GM10248 (cell line): ENCODE results near the gene PPP1R3C.

Source experiments
- CTCF ChIA-PET: fragments of 300-600 bp; sonication (Branson Sonifier 250); formaldehyde crosslinking; extraction: SDS; loops from one replicate; lab custom pipeline; 2021; ENCODE audit warnings: antibody characterized with exemption; lab: Yijun Ruan, JAX
- POLR2A ChIA-PET: fragments of 350-650 bp; sonication (Branson Sonifier 250); formaldehyde crosslinking; extraction: SDS; loops from one replicate; lab custom pipeline; 2020; ENCODE audit warnings: antibody characterized with exemption; lab: Yijun Ruan, JAX
- DNase-seq: peaks from one replicate; pipeline ENCODE4 v3.0.0; 2012; ENCODE audit errors: extremely low spot score
- CTCF ChIP-seq: IDR thresholded peaks from 2 replicates; pipeline ENCODE4 v1.5.1; 2012; ENCODE audit warnings: mild to moderate bottlenecking, low read depth; ENCODE audit errors: extremely low read depth, missing control alignments, control extremely low read depth

Gene PPP1R3C

GRCh38 chr10:91597197-91597881 is 35.5 kb downstream of the PPP1R3C start:
- no peak for TF ChIP-seq CTCF
- DNase-seq: no peak
- ChIA-PET CTCF (interaction anchor here (1.2 to 1.4 kb wide), 2 partner anchors 18 to 20 kb away, joined by 3 read pairs; no protein-coding TSS in a partner anchor), POLR2A (no interaction called here)

- CTCF ChIA-PET: interaction anchor here (1.2 to 1.4 kb wide), 2 partner anchors 18 to 20 kb away, joined by 3 read pairs; no protein-coding TSS in a partner anchor
- no peak for DNase-seq
- no peak for TF ChIP-seq CTCF
- POLR2A ChIA-PET: no interaction called here
These were observed 36.1 kb downstream of the PPP1R3C start for GRCh38 chr10:91596825-91597196.

- CTCF ChIA-PET: interaction anchor here (0.8 to 1.3 kb wide), 3 partner anchors 9 to 42 kb away, joined by 3 read pairs; no protein-coding TSS in a partner anchor
- no peak for TF ChIP-seq CTCF
- POLR2A ChIA-PET: no interaction called here
- no peak for DNase-seq
These were observed 39.0 kb downstream of the PPP1R3C start for GRCh38 chr10:91593834-91594233.

GRCh38 chr10:91593366-91593765 is 39.5 kb downstream of the PPP1R3C start:
- CTCF ChIA-PET: interaction anchor here (1.2 kb wide), 1 partner anchor 42 kb away, joined by 3 read pairs; no protein-coding TSS in a partner anchor
- DNase-seq: no peak
- TF ChIP-seq CTCF: no peak
- POLR2A ChIA-PET: no interaction called here

- no peak for TF ChIP-seq CTCF
- ChIA-PET POLR2A (no interaction called here), CTCF (no interaction called here)
- DNase-seq: no peak
These were observed 40.5 kb downstream of the PPP1R3C start for GRCh38 chr10:91592266-91592975.

GRCh38 chr10:91591797-91592174 is 41.1 kb downstream of the PPP1R3C start:
- TF ChIP-seq CTCF: no peak
- DNase-seq: no peak
- ChIA-PET CTCF (no interaction called here), POLR2A (no interaction called here)
